Breast epithelium (tissue), 3 donors: ENCODE data around the gene GNG7.

Experiments
- CTCF ChIP-seq, 3 donors: fragments of 450-650 bp; IDR thresholded peaks; one replicate each; pipeline ENCODE4 v1.5.1; 2016 to 2017; ENCODE audit warnings: antibody characterized with exemption in 3 of 3, mild to moderate bottlenecking in 3 of 3, moderate library complexity in 3 of 3
- POLR2A ChIP-seq: fragments of 450-650 bp; IDR thresholded peaks from one replicate; pipeline ENCODE4 v1.6.1; 2016; ENCODE audit warnings: antibody characterized with exemption, mild to moderate bottlenecking, moderate library complexity
- POLR2AphosphoS5 ChIP-seq, 3 donors: sonication (generic); formaldehyde crosslinking; IDR thresholded peaks; one replicate each; pipeline ENCODE4 v1.6.1; 2017; ENCODE audit warnings: antibody characterized with exemption in 3 of 3

GRCh38 chr19:2529473-2529918 lies 173.0 kb downstream of the GNG7 start:
- no peak for TF ChIP-seq CTCF (IDR thresholded peaks at IDR 0.05)
- peak; percentile 24 to 59 (median 40) for TF ChIP-seq POLR2AphosphoS5 (IDR thresholded peaks at IDR 0.05)
- TF ChIP-seq POLR2A = no peak
